Left lung (tissue), 10 donors: ENCODE results near the gene GABPB1. TPM values are rescaled to one million over a fixed set of nuclear protein-coding genes. Genes with fewer than 3 reads are reported as not detected.
A peak's percentile ranks its signal among the peaks of the same experiment; 100 is the strongest.

Experiments
- ATAC-seq: fragments of 200-7000 bp; cut with Tn5 transposase; one replicate; pipeline ENCODE4 v1.9.1; 2020; ENCODE audit warnings: moderate library complexity
- DNase-seq, 4 donors: peaks; one replicate each; pipeline ENCODE4 v3.0.0-alpha.2; 2013 to 2020
- H3K27ac ChIP-seq, 2 donors: fragments of 200-600 bp; sonication (generic) in 1 of 2; one replicate each; pipeline versions ENCODE4 v1.5.0 to v1.8.0; 2020 to 2021
- H3K27me3 ChIP-seq, 2 donors: fragments of 200-600 bp; sonication (generic) in 1 of 2; one replicate each; pipeline versions ENCODE4 v1.5.0 to v1.8.0; 2020 to 2021
- H3K36me3 ChIP-seq, 2 donors: fragments of 200-600 bp; sonication (generic) in 1 of 2; one replicate each; pipeline versions ENCODE4 v1.5.0 to v1.8.0; 2020 to 2021
- H3K4me1 ChIP-seq, 2 donors: fragments of 200-600 bp; one replicate each; pipeline ENCODE4 v1.8.0; 2021
- H3K4me3 ChIP-seq, 2 donors: fragments of 200-600 bp; sonication (generic) in 1 of 2; one replicate each; pipeline versions ENCODE4 v1.5.0 to v1.8.0; 2020 to 2021; ENCODE audit warnings: mild to moderate bottlenecking in 1 of 2
- H3K9me3 ChIP-seq, 2 donors: fragments of 200-600 bp; sonication (generic) in 1 of 2; one replicate each; pipeline versions ENCODE4 v1.5.0 to v1.8.0; 2020 to 2021
- CTCF ChIP-seq, 2 donors: fragments of 200-600 bp; sonication (generic) in 1 of 2; IDR thresholded peaks; one replicate each; pipeline versions ENCODE4 v1.5.0 to v1.8.0; 2021; ENCODE audit warnings: antibody characterized with exemption in 2 of 2
- intact Hi-C, 2 donors: fragments of 100-400 bp; cut with DNase I; formaldehyde crosslinking; loops; one replicate each; pipeline versions ENCODE4 v1.11.2 to v1.14.2; 2022
- polyA plus RNA-seq, 6 donors: library from polyadenylated mRNA; unstranded; fragments of 120-200 nt; gene quantifications; one replicate each; pipeline ENCODE4 v1.2.1, GENCODE V29; 2013; ENCODE audit not compliant: insufficient read length in 6 of 6
- total RNA-seq, 2 donors: library from RNA; stranded (reverse); fragmentation: NEBNext Ultra II Directional; extraction: Animal tissue kit (Norgen Biotek cat#: 25700); gene quantifications; one replicate each; pipeline ENCODE4 v1.2.1, GENCODE V29; 2021
- donor health status: DM: no; HTN: yes; CAD: no.
- donor health status: DM: no; HTN: no; CAD: no.

The GABPB1 gene
- total and polyA plus RNA-seq, 8 donors = 17.8 to 40.0 (median 36.7) TPM

GRCh38 chr15:50355619-50355905 is 564 bp upstream of the GABPB1 start:
- TF ChIP-seq CTCF (IDR thresholded peaks at IDR 0.05) = no peak
- Histone ChIP-seq H3K4me1 (peaks cover 24 to 49% of the 10 kb centered on the region in 2 donors), H3K4me3 (peak overlapping the region; percentile 90 to 92), H3K9me3 (no peaks in the 10 kb centered on the region), H3K27ac (peak overlapping the region; percentile 100), H3K27me3 (no peaks in the 10 kb centered on the region), H3K36me3 (peaks cover 0 to 4% of the 10 kb centered on the region in 2 donors)
- intact Hi-C loops = no loop called here
- DNase-seq = no peak
- ATAC-seq = peak; percentile 18

- Histone ChIP-seq H3K27me3 (no peaks in the 10 kb centered on the region), H3K4me1 (peaks cover 26 to 63% of the 10 kb centered on the region in 2 donors), H3K36me3 (no peaks in the 10 kb centered on the region), H3K4me3 (peak overlapping the region; percentile 90 to 92), H3K27ac (peak overlapping the region; percentile 100), H3K9me3 (no peaks in the 10 kb centered on the region)
- peak; percentile 51 for ATAC-seq
- peak; percentile 63 to 91 (median 80) for DNase-seq
- intact Hi-C loops = no loop called here
- no peak for TF ChIP-seq CTCF (IDR thresholded peaks at IDR 0.05)
Observed at GRCh38 chr15:50353975-50354837, 792 bp downstream of the GABPB1 start.

GRCh38 chr15:50353251-50353974 is 1.6 kb downstream of the GABPB1 start:
- peak in 2 of 4 donors; percentile 18 to 36 for DNase-seq

GRCh38 chr15:50350621-50351020 is 4.4 kb downstream of the GABPB1 start:
- Histone ChIP-seq H3K4me3 (no peak overlapping the region), H3K36me3 (no peaks in the 10 kb centered on the region), H3K9me3 (no peaks in the 10 kb centered on the region), H3K27ac (no peak overlapping the region), H3K27me3 (no peaks in the 10 kb centered on the region), H3K4me1 (peaks cover 15 to 53% of the 10 kb centered on the region in 2 donors)
- intact Hi-C loops = no loop called here
- ATAC-seq (no peak), DNase-seq (no peak)
- no peak for TF ChIP-seq CTCF (IDR thresholded peaks at IDR 0.05)

More at GRCh38 chr15:50353251-50353974, 1.6 kb downstream of the GABPB1 start:
- no peak for TF ChIP-seq CTCF (IDR thresholded peaks at IDR 0.05)
- peaks cover 26 to 70% of the 10 kb centered on the region in 2 donors for H3K4me1 ChIP-seq
- peak; percentile 30 for ATAC-seq
- no peaks in the 10 kb centered on the region for H3K9me3 ChIP-seq
- peak overlapping the region; percentile 100 for H3K27ac ChIP-seq
- no peaks in the 10 kb centered on the region for H3K27me3 ChIP-seq
- intact Hi-C loops = no loop called here
- H3K36me3 ChIP-seq = no peaks in the 10 kb centered on the region
- peak overlapping the region; percentile 90 to 92 for H3K4me3 ChIP-seq

- TF ChIP-seq CTCF (IDR thresholded peaks at IDR 0.05) = no peak
- no peaks in the 10 kb centered on the region for H3K9me3 ChIP-seq
- H3K36me3 ChIP-seq = no peaks in the 10 kb centered on the region
- peaks cover 0 to 31% of the 10 kb centered on the region in 2 donors for H3K4me1 ChIP-seq
- DNase-seq (no peak), ATAC-seq (no peak)
- H3K27ac ChIP-seq = no peak overlapping the region
- no peak overlapping the region for H3K4me3 ChIP-seq
- intact Hi-C loops = no loop called here
- H3K27me3 ChIP-seq = no peaks in the 10 kb centered on the region
Observed at GRCh38 chr15:50345298-50345697, 9.7 kb downstream of the GABPB1 start.
